Mucosa of descending colon (tissue), 3 donors: ENCODE data around the gene SPOCK1. TPM values are rescaled to one million over a fixed set of nuclear protein-coding genes. Genes with fewer than 3 reads are reported as not detected.
A peak's percentile ranks its signal among the peaks of the same experiment; 100 is the strongest.

Experiments
- ATAC-seq: fragments of 200-7000 bp; cut with Tn5 transposase; one replicate; pipeline ENCODE4 v1.9.1; 2020; ENCODE audit warnings: mild to moderate bottlenecking, moderate library complexity
- DNase-seq, 3 donors: peaks; one replicate each; pipeline ENCODE4 v3.0.0-alpha.2; 2020
- H3K36me3 ChIP-seq: fragments of 200-600 bp; one replicate; pipeline ENCODE4 v1.8.0; 2021; ENCODE audit warnings: low read depth, mild to moderate bottlenecking
- H3K4me1 ChIP-seq: fragments of 200-600 bp; one replicate; pipeline ENCODE4 v1.8.0; 2021; ENCODE audit warnings: low read depth, mild to moderate bottlenecking
- H3K4me3 ChIP-seq: fragments of 200-600 bp; one replicate; pipeline ENCODE4 v1.8.0; 2021; ENCODE audit warnings: mild to moderate bottlenecking
- H3K9me3 ChIP-seq: fragments of 200-600 bp; one replicate; pipeline ENCODE4 v1.8.0; 2021; ENCODE audit warnings: mild to moderate bottlenecking
- intact Hi-C, 2 donors: fragments of 100-400 bp; cut with DNase I in 1 of 2; cut with micrococcal nuclease in 1 of 2; formaldehyde crosslinking; loops; one replicate each; pipeline versions ENCODE4 v1.11.0 to v1.11.1; 2022; cut with DNase I, micrococcal nuclease
- total RNA-seq, 3 donors: library from RNA; stranded (reverse); fragmentation: NEBNext Ultra II Directional in 2 of 3; extraction: Animal tissue kit (Norgen Biotek cat#: 25700) in 2 of 3; gene quantifications; one replicate each; pipeline versions ENCODE4 v1.2.1 to v1.2.4, GENCODE V29; 2021 to 2023
- TF ChIP-seq, protein P1 (sequence below): fragments of 200-600 bp; IDR thresholded peaks from one replicate; pipeline ENCODE4 v1.8.0; 2022; ENCODE audit warnings: antibody characterized with exemption, mild to moderate bottlenecking
- donor health status: DM: no; HTN: no; CAD: no; lungs with moderate emphysema.
- donor health status: DM: no; HTN: no; CAD: no.
- donor health status: DM: no; HTN: yes; CAD: no.

The SPOCK1 gene
- total RNA-seq, 3 donors from 2014 or later, result 1.8 to 55.5 (median 7.9) TPM

DNA sequence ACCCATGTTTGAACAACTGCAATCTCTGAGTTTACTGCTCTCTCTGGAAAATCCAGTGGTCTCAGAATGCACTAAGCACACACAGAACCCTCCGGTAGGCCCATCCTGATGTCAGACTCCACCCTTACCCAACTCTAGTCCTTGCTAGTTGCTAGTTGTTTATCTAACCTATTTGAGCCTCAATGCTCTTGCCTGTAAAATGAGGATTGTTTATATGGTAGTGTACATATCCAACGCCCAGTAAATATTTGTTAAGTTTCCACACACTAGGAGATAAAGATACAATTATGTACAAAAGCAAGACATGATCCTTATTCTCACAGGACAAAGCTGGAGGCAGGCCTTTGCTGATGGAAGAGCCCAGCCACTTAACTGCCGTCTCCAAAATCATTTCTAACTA, 192.2 kb downstream of the SPOCK1 start:
- TF ChIP-seq, protein P1, sequence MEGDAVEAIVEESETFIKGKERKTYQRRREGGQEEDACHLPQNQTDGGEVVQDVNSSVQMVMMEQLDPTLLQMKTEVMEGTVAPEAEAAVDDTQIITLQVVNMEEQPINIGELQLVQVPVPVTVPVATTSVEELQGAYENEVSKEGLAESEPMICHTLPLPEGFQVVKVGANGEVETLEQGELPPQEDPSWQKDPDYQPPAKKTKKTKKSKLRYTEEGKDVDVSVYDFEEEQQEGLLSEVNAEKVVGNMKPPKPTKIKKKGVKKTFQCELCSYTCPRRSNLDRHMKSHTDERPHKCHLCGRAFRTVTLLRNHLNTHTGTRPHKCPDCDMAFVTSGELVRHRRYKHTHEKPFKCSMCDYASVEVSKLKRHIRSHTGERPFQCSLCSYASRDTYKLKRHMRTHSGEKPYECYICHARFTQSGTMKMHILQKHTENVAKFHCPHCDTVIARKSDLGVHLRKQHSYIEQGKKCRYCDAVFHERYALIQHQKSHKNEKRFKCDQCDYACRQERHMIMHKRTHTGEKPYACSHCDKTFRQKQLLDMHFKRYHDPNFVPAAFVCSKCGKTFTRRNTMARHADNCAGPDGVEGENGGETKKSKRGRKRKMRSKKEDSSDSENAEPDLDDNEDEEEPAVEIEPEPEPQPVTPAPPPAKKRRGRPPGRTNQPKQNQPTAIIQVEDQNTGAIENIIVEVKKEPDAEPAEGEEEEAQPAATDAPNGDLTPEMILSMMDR, result no peak
- intact Hi-C loops, result no loop called here
- no peaks in the 10 kb centered on the region for H3K36me3 ChIP-seq
- ATAC-seq (peak; percentile 26), DNase-seq (no peak)
- H3K4me1 ChIP-seq, result peaks cover 18% of the 10 kb centered on the region
- no peaks in the 10 kb centered on the region for H3K9me3 ChIP-seq
- no peak overlapping the region for H3K4me3 ChIP-seq

DNA sequence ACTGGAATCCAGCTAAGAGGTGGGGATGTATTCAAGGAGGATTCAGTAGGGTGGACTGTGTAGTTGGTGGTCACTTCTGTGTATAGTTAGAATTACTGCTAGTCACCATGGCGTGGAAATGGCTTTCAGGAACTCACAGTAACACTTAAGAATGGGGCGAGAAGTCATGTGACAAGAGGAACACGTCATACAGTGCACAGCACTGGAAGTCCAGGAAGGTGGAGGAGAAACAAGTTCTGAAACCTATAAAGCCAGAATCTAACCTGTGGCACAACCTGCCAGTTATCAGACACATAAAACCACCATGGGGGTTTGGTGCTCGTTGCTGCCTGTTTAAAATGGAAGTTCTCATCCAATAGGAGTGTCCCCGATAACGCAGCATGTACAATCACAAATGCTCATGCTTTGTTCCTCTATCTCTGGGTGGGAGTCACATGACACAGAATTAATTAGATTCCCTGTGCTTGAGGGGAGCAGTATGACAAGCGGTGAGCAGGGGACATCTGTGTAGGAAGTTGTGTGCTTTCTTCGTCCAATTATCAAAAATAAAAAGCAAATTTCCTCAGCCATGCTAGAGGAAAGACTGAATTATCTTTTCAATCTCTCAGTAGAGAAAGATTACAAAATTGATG, 193.0 kb downstream of the SPOCK1 start:
- no peaks in the 10 kb centered on the region for H3K36me3 ChIP-seq
- intact Hi-C loops, result no loop called here
- no peaks in the 10 kb centered on the region for H3K9me3 ChIP-seq
- TF ChIP-seq, protein P1, result no peak
- DNase-seq (no peak), ATAC-seq (peak; percentile 49)
- peaks cover 18% of the 10 kb centered on the region for H3K4me1 ChIP-seq
- H3K4me3 ChIP-seq, result no peak overlapping the region

DNA sequence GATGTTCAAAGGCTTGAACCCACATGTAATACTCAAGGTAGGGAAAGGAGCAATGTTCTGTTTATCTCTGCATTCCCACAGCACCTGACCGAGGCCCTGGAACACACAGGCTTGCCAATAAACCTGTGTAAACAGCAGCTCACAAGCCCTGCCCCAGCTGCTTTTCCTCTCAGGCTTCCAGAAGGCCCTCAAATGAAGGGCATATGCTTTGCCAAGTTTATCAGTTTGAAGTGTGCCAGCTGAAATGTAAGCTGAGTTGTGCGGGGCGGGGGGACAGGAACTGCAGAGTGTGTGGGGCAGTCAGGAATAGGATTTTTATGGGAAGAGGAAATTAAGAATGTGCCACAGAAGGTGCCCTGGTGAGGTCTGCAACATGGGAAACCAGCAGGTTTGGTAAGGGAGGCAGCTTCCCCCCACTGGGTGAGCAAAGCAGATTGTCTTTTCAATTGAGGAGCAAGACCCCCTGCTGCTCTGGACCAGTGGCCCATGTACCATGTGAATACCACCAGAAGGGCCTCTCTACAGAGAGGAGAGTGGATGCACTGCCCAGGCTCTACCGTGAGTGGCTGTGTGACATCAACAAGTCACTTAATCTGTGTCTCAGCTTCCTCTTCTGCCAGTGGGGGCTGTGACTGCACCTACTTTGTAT, 194.8 kb downstream of the SPOCK1 start:
- ATAC-seq (peak; percentile 90), DNase-seq (peak; percentile 53 to 78 (median 56))
- TF ChIP-seq, protein P1, result no peak
- Histone ChIP-seq H3K4me3 (no peak overlapping the region), H3K36me3 (no peaks in the 10 kb centered on the region), H3K9me3 (no peaks in the 10 kb centered on the region), H3K4me1 (peaks cover 18% of the 10 kb centered on the region)
- intact Hi-C loops, result no loop called here

DNA sequence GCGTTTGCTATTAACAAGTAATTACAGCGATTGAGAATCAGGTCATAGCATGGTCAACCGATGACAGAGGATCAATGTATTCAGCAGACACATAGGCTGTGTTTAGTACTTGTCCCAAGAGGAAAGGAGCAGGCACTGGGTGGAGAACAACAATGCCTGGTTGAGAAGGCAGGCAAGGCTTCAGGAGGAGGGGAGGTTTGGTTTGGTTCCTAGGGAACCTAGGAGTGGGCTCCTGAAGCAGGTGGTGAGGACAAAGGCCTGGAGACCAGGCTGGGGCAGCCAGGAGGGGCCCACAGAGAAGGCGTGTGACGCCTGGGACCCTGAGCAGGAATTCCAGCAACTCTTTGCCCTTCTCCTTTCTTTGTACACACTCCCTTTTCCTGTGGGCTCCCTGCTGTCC, 195.6 kb downstream of the SPOCK1 start:
- H3K36me3 ChIP-seq, result no peaks in the 10 kb centered on the region
- intact Hi-C loops, result no loop called here
- no peak for ATAC-seq
- no peak overlapping the region for H3K4me3 ChIP-seq
- no peaks in the 10 kb centered on the region for H3K9me3 ChIP-seq
- TF ChIP-seq, protein P1, result no peak
- H3K4me1 ChIP-seq, result peaks cover 18% of the 10 kb centered on the region
- no peak for DNase-seq

DNA sequence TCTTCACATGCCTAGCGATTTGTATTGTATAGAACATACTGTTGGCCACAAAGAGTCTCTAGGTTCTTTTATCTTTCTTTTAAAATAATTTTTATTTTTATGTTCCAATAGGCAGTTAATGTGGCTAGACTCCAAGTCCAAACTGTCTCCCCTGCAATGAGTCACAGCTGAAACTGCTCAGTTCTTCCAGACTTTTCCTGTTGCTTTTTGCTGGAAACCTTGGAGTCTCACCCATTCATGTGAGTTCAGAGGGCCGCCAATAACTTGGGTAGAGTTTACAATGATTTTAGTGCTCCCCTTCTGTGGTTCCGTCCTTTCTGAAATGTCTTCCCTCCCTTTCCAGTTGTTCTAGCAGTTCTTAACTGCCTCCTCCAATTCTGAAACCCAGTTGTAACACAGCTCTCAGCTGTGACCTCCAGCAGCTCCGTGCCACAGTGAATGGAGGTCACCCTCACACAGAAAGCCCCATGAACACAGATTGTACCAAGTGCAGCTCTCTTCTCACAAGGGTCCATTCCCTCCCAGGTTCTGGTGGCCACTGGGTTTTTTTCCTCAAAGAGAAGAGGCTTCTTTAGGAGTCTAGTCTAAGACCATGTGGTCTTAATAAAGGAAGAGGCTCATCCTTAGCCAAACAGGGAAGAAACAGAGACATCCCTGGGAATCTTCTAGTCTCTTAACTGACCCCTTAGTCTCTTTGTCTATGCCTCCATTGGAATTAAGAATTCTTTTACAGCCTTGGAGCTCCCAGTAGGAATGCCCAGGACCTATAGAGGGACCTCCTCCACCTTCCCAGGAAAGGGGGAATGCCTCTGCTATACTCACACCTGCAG, 198.5 kb downstream of the SPOCK1 start:
- DNase-seq, result no peak
- Histone ChIP-seq H3K4me3 (no peak overlapping the region), H3K9me3 (no peaks in the 10 kb centered on the region), H3K36me3 (no peaks in the 10 kb centered on the region), H3K4me1 (peaks cover 12% of the 10 kb centered on the region)
- intact Hi-C loops, result no loop called here
- ATAC-seq, result no peak
- TF ChIP-seq, protein P1, result no peak
